Caco-2 (cell line): ENCODE data around the gene OR14J1. TPM values are rescaled to one million over a fixed set of nuclear protein-coding genes. Genes with fewer than 3 reads are reported as not detected.

Experiments used
- BruUV-seq: library from RNA; stranded (reverse); fragments of 400-500 nt; replicated peaks from 2 replicates; lab custom pipeline; 2021; lab: Mats Ljungman, UMichigan
- CTCF ChIA-PET: fragments of 300-600 bp; sonication (Branson Sonifier 250); formaldehyde crosslinking; loops from one replicate; lab custom pipeline; 2022; ENCODE audit warnings: antibody characterized with exemption; lab: Charles Lee
- POLR2A ChIA-PET: fragments of 300-600 bp; sonication (Branson Sonifier 250); formaldehyde crosslinking; loops from one replicate; lab custom pipeline; 2022; ENCODE audit warnings: antibody characterized with exemption; lab: Charles Lee
- DNase-seq, 2 experiments: peaks; one replicate each; pipeline versions ENCODE4 v3.0.0 to v3.0.0-alpha.2; 2020 to 2022
- H3K27me3 ChIP-seq: replicated peaks from 2 replicates; pipeline ENCODE4 v1.6.0; 2011; ENCODE audit warnings: low read length; ENCODE audit not compliant: control insufficient read depth, insufficient read depth
- H3K36me3 ChIP-seq: 2 replicates; pipeline ENCODE4 v1.5.1; 2011; ENCODE audit warnings: low read length; ENCODE audit not compliant: control insufficient read depth, insufficient read depth
- H3K4me1 ChIP-seq: fragments of 250-450 bp; sonication (Bioruptor Pico); 2 replicates; pipeline ENCODE4 v1.5.1; 2020; ENCODE audit warnings: mild to moderate bottlenecking
- H3K4me3 ChIP-seq: 2 replicates; pipeline ENCODE4 v1.5.1; 2011; ENCODE audit warnings: low read depth, mild to moderate bottlenecking, control low read depth, low read length
- H3K9me3 ChIP-seq: fragments of 250-450 bp; sonication (Bioruptor Pico); 2 replicates; pipeline ENCODE4 v1.5.1; 2020; ENCODE audit warnings: mild to moderate bottlenecking, moderate library complexity
- H3K27ac Mint-ChIP-seq: one replicate; pipeline ENCODE4 v1.8.0; 2022; ENCODE audit warnings: mixed read lengths; ENCODE audit not compliant: unreplicated experiment
- H3K27me3 Mint-ChIP-seq: one replicate; pipeline ENCODE4 v1.8.0; 2022; ENCODE audit warnings: mixed read lengths; ENCODE audit not compliant: insufficient read depth, unreplicated experiment
- H3K36me3 Mint-ChIP-seq: one replicate; pipeline ENCODE4 v1.8.0; 2022; ENCODE audit warnings: mild to moderate bottlenecking, mixed read lengths; ENCODE audit not compliant: insufficient read depth, unreplicated experiment
- H3K4me1 Mint-ChIP-seq: one replicate; pipeline ENCODE4 v1.8.0; 2022; ENCODE audit warnings: low read depth, mixed read lengths; ENCODE audit not compliant: unreplicated experiment
- H3K4me3 Mint-ChIP-seq: one replicate; pipeline ENCODE4 v1.8.0; 2022; ENCODE audit warnings: mild to moderate bottlenecking, moderate library complexity, mixed read lengths; ENCODE audit not compliant: unreplicated experiment
- H3K9me3 Mint-ChIP-seq: one replicate; pipeline ENCODE4 v1.8.0; 2022; ENCODE audit warnings: mixed read lengths; ENCODE audit not compliant: unreplicated experiment
- CTCF ChIP-seq, 2 experiments: fragments of 200-600 bp in 1 of 2; IDR thresholded peaks; 1 replicate in 1 of 2; 2 replicates in 1 of 2; pipeline versions ENCODE4 v1.5.1 to v1.8.0; 2011 to 2022; ENCODE audit warnings: antibody characterized with exemption in 1 of 2, control low read depth in 1 of 2, inconsistent platforms in 1 of 2, low read depth in 1 of 2, low read length in 1 of 2, mild to moderate bottlenecking in 1 of 2, moderate library complexity in 1 of 2; ENCODE audit not compliant: insufficient read depth in 1 of 2, severe bottlenecking in 1 of 2, unreplicated experiment in 1 of 2
- intact Hi-C: fragments of 100-400 bp; cut with micrococcal nuclease; formaldehyde crosslinking; loops from one replicate; pipeline ENCODE4 v1.10.0; 2022; ENCODE audit not compliant: unreplicated experiment
- total RNA-seq: library from RNA; stranded (reverse); gene quantifications from 2 replicates; pipeline ENCODE4 v1.2.3, GENCODE V29; 2022

The OR14J1 gene
- total RNA-seq, 1 experiment from 2014 or later: not detected

GRCh38 chr6:29325777-29326176 lies 24.3 kb downstream of the OR14J1 start:
- Mint-ChIP-seq H3K4me3 (no peak overlapping the region), H3K9me3 (no peaks in the 10 kb centered on the region), H3K36me3 (no peaks in the 10 kb centered on the region), H3K27me3 (no peaks in the 10 kb centered on the region), H3K4me1 (no peaks in the 10 kb centered on the region), H3K27ac (no peak overlapping the region)
- Histone ChIP-seq H3K4me3 (no peak overlapping the region), H3K36me3 (no peaks in the 10 kb centered on the region), H3K27me3 (no peaks in the 10 kb centered on the region), H3K9me3 (no peaks in the 10 kb centered on the region), H3K4me1 (no peaks in the 10 kb centered on the region)
- CTCF ChIA-PET: no interaction called here
- POLR2A ChIA-PET: no interaction called here
- DNase-seq: no peak
- BruUV-seq: no TSS peak
- TF ChIP-seq CTCF (IDR thresholded peaks at IDR 0.05; ENCODE audit: insufficient read depth in 1 of 2, low read depth in 1 of 2, low read length in 1 of 2, severe bottlenecking in 1 of 2, unreplicated experiment in 1 of 2): no peak
- intact Hi-C loops: no loop called here

GRCh38 chr6:29332676-29333075 lies 31.2 kb downstream of the OR14J1 start:
- TF ChIP-seq CTCF (IDR thresholded peaks at IDR 0.05; ENCODE audit: insufficient read depth in 1 of 2, low read depth in 1 of 2, low read length in 1 of 2, severe bottlenecking in 1 of 2, unreplicated experiment in 1 of 2): no peak
- Mint-ChIP-seq H3K36me3 (no peaks in the 10 kb centered on the region), H3K4me3 (no peak overlapping the region), H3K9me3 (no peaks in the 10 kb centered on the region), H3K4me1 (no peaks in the 10 kb centered on the region), H3K27me3 (peaks cover 2% of the 10 kb centered on the region), H3K27ac (no peak overlapping the region)
- no peak for DNase-seq
- CTCF ChIA-PET: no interaction called here
- H3K9me3 ChIP-seq: no peaks in the 10 kb centered on the region
- intact Hi-C loops: no loop called here
- no TSS peak for BruUV-seq
- H3K27me3 ChIP-seq: no peaks in the 10 kb centered on the region
- POLR2A ChIA-PET: no interaction called here
- H3K4me3 ChIP-seq: no peak overlapping the region
- H3K36me3 ChIP-seq: no peaks in the 10 kb centered on the region
- no peaks in the 10 kb centered on the region for H3K4me1 ChIP-seq

- no peaks in the 10 kb centered on the region for H3K36me3 Mint-ChIP-seq
- DNase-seq: no peak
- Histone ChIP-seq H3K4me1 (no peaks in the 10 kb centered on the region), H3K9me3 (no peaks in the 10 kb centered on the region), H3K27me3 (no peaks in the 10 kb centered on the region), H3K4me3 (no peak overlapping the region), H3K36me3 (no peaks in the 10 kb centered on the region)
- no TSS peak for BruUV-seq
- H3K4me3 Mint-ChIP-seq: no peak overlapping the region
- ChIA-PET CTCF (no interaction called here), POLR2A (no interaction called here)
- TF ChIP-seq CTCF (IDR thresholded peaks at IDR 0.05; ENCODE audit: insufficient read depth in 1 of 2, low read depth in 1 of 2, low read length in 1 of 2, severe bottlenecking in 1 of 2, unreplicated experiment in 1 of 2): no peak
- no peak overlapping the region for H3K27ac Mint-ChIP-seq
- H3K9me3 Mint-ChIP-seq: no peaks in the 10 kb centered on the region
- H3K27me3 Mint-ChIP-seq: peaks cover 14% of the 10 kb centered on the region
- no peaks in the 10 kb centered on the region for H3K4me1 Mint-ChIP-seq
- intact Hi-C loops: no loop called here
Observed at GRCh38 chr6:29336269-29336668, 34.8 kb downstream of the OR14J1 start.
